Measurements from ENCODE around the gene DLGAP4. TPM values are rescaled to one million over a fixed set of nuclear protein-coding genes. Genes with fewer than 3 reads are reported as not detected.

Gene DLGAP4
- total and polyA plus RNA-seq, 9 donors: 18.2 to 75.9 (median 53.1) TPM

- WGBS, 3 donors: 14 to 20% (median 15%) methylated on average over 7 of the region's 7 CpGs
- no peaks in the 10 kb centered on the region for H3K9me3 ChIP-seq
- peaks cover 18% of the 10 kb centered on the region for H3K4me1 ChIP-seq (ENCODE audit: insufficient read depth)
- DNase-seq: peak; percentile 72 to 81 (median 73)
- H3K4me3 ChIP-seq: no peak overlapping the region
- TF ChIP-seq CTCF (IDR thresholded peaks at IDR 0.05): no peak
- TF ChIP-seq EP300 (IDR thresholded peaks at IDR 0.05): no peak
- no peak for TF ChIP-seq POLR2A (IDR thresholded peaks at IDR 0.05)
- H3K27me3 ChIP-seq: no peaks in the 10 kb centered on the region
- H3K27ac ChIP-seq: peak overlapping the region in 1 of 2 donors; percentile 55
- intact Hi-C loops (cut with DNase I): no loop called here
- H3K36me3 ChIP-seq: no peaks in the 10 kb centered on the region
These were observed 187.6 kb downstream of the DLGAP4 start for GRCh38 chr20:36493801-36494114.

GRCh38 chr20:36496707-36497669 lies 190.8 kb downstream of the DLGAP4 start:
- intact Hi-C loops (cut with DNase I): no loop called here
- no peak overlapping the region for H3K4me3 ChIP-seq
- no peak overlapping the region for H3K27ac ChIP-seq
- no peaks in the 10 kb centered on the region for H3K9me3 ChIP-seq
- H3K27me3 ChIP-seq: no peaks in the 10 kb centered on the region
- peaks cover 11% of the 10 kb centered on the region for H3K4me1 ChIP-seq (ENCODE audit: insufficient read depth)
- no peaks in the 10 kb centered on the region for H3K36me3 ChIP-seq
- no peak for DNase-seq
- TF ChIP-seq CTCF (IDR thresholded peaks at IDR 0.05) (no peak), EP300 (IDR thresholded peaks at IDR 0.05) (no peak), POLR2A (IDR thresholded peaks at IDR 0.05) (no peak)
- 86 to 93% (median 89%) methylated on average over 32 to 33 of the region's 33 CpGs for WGBS, 3 donors

- 9 to 20% (median 18%) methylated on average over 4 of the region's 4 CpGs for WGBS, 3 donors
- Histone ChIP-seq H3K9me3 (no peaks in the 10 kb centered on the region), H3K27ac (no peak overlapping the region), H3K27me3 (no peaks in the 10 kb centered on the region), H3K4me3 (no peak overlapping the region), H3K4me1 (ENCODE audit: insufficient read depth) (peaks cover 11% of the 10 kb centered on the region), H3K36me3 (no peaks in the 10 kb centered on the region)
- DNase-seq: no peak
- intact Hi-C loops (cut with DNase I): no loop called here
- TF ChIP-seq EP300 (IDR thresholded peaks at IDR 0.05) (no peak), POLR2A (IDR thresholded peaks at IDR 0.05) (no peak), CTCF (IDR thresholded peaks at IDR 0.05) (no peak)
These were observed 191.7 kb downstream of the DLGAP4 start for GRCh38 chr20:36497856-36498255.

- intact Hi-C loops (cut with DNase I): no loop called here
- Histone ChIP-seq H3K9me3 (no peaks in the 10 kb centered on the region), H3K36me3 (no peaks in the 10 kb centered on the region), H3K4me1 (ENCODE audit: insufficient read depth) (peaks cover 10% of the 10 kb centered on the region), H3K27ac (no peak overlapping the region), H3K27me3 (no peaks in the 10 kb centered on the region), H3K4me3 (no peak overlapping the region)
- no peak for DNase-seq
- WGBS, 3 donors: 78 to 80% (median 80%) methylated on average over 14 of the region's 14 CpGs
- TF ChIP-seq EP300 (IDR thresholded peaks at IDR 0.05) (no peak), POLR2A (IDR thresholded peaks at IDR 0.05) (no peak), CTCF (IDR thresholded peaks at IDR 0.05) (no peak)
These were observed 192.4 kb downstream of the DLGAP4 start for GRCh38 chr20:36498386-36499179.

Measured in ovary (tissue), 9 donors.